CD14-positive monocyte (primary cell): Measurements from ENCODE around the gene PRKAR1B. TPM values are rescaled to one million over a fixed set of nuclear protein-coding genes. Genes with fewer than 3 reads are reported as not detected.
A peak's percentile ranks its signal among the peaks of the same experiment; 100 is the strongest.

Experiments used
- DNase-seq, 3 donors: peaks; one replicate each; pipeline ENCODE4 v3.0.0-alpha.2; 2011 to 2022
- H2AFZ ChIP-seq: 2 replicates; pipeline ENCODE4 v1.6.0; 2012; ENCODE audit warnings: mild to moderate bottlenecking, low read depth, low read length, inconsistent platforms; ENCODE audit not compliant: insufficient read depth, poor library complexity, severe bottlenecking
- H3K27ac ChIP-seq, 2 donors: 1 replicate in 1 of 2; 2 replicates in 1 of 2; pipeline ENCODE4 v1.5.1; 2012 to 2013; ENCODE audit warnings: low read length in 2 of 2, control low read depth in 1 of 2, inconsistent platforms in 1 of 2, low read depth in 1 of 2, mild to moderate bottlenecking in 1 of 2
- H3K27me3 ChIP-seq, 2 donors: one replicate each; pipeline versions ENCODE4 v1.6.0 to v1.6.1; 2011 to 2013; ENCODE audit warnings: low read length in 2 of 2; ENCODE audit not compliant: control insufficient read depth in 2 of 2, insufficient read depth in 2 of 2
- H3K36me3 ChIP-seq, 2 donors: replicated peaks in 1 of 2; 1 replicate in 1 of 2; 2 replicates in 1 of 2; pipeline versions ENCODE4 v1.5.1 to v1.6.1; 2012 to 2013; ENCODE audit warnings: low read length in 2 of 2, control low read depth in 1 of 2, inconsistent platforms in 1 of 2, mild to moderate bottlenecking in 1 of 2; ENCODE audit not compliant: insufficient read depth in 2 of 2, control insufficient read depth in 1 of 2
- H3K4me1 ChIP-seq, 2 donors: 1 replicate in 1 of 2; 2 replicates in 1 of 2; pipeline versions ENCODE4 v1.5.1 to v1.6.1; 2012 to 2013; ENCODE audit warnings: low read length in 2 of 2, control low read depth in 1 of 2, inconsistent platforms in 1 of 2, mild to moderate bottlenecking in 1 of 2, moderate library complexity in 1 of 2; ENCODE audit not compliant: insufficient read depth in 2 of 2, control insufficient read depth in 1 of 2
- H3K4me2 ChIP-seq: replicated peaks from 2 replicates; pipeline ENCODE3; 2012; ENCODE audit warnings: low read length, moderate library complexity, mild to moderate bottlenecking; ENCODE audit not compliant: poor library complexity, severe bottlenecking; ENCODE audit errors: extremely low read depth
- H3K4me3 ChIP-seq, 3 experiments: fragments of 200-600 bp in 1 of 3; sonication (generic) in 1 of 3; replicated peaks in 1 of 3; 1 replicate in 2 of 3; 2 replicates in 1 of 3; pipeline ENCODE4 v1.5.1; 2011 to 2013; ENCODE audit warnings: low read length in 3 of 3, mild to moderate bottlenecking in 3 of 3, control low read depth in 2 of 3, low read depth in 2 of 3, inconsistent platforms in 1 of 3, moderate library complexity in 1 of 3
- H3K79me2 ChIP-seq: 2 replicates; pipeline ENCODE4 v1.6.0; 2012; ENCODE audit warnings: mild to moderate bottlenecking, control low read depth, inconsistent platforms, low read length, moderate library complexity; ENCODE audit not compliant: insufficient read depth
- H3K9ac ChIP-seq: 2 replicates; pipeline ENCODE4 v1.6.0; 2017; ENCODE audit warnings: low read length, mild to moderate bottlenecking; ENCODE audit not compliant: insufficient read depth, poor library complexity, severe bottlenecking
- H3K9me3 ChIP-seq, 2 donors: replicated peaks in 1 of 2; 1 replicate in 1 of 2; 2 replicates in 1 of 2; pipeline versions ENCODE4 v1.5.1 to v1.6.1; 2012 to 2013; ENCODE audit warnings: low read length in 2 of 2, control low read depth in 1 of 2; ENCODE audit not compliant: control insufficient read depth in 1 of 2, insufficient read depth in 1 of 2
- H4K20me1 ChIP-seq: 2 replicates; pipeline ENCODE4 v1.6.0; 2012; ENCODE audit warnings: mild to moderate bottlenecking, low read length, control low read depth, moderate library complexity; ENCODE audit not compliant: insufficient read depth
- H3K27ac Mint-ChIP-seq, 7 donors: one replicate each; pipeline ENCODE4 v1.8.0; 2020; ENCODE audit warnings: mild to moderate bottlenecking in 7 of 7, mixed read lengths in 7 of 7, moderate library complexity in 6 of 7, inconsistent platforms in 2 of 7
- H3K27me3 Mint-ChIP-seq, 3 donors: one replicate each; pipeline ENCODE4 v1.8.0; 2021 to 2022; ENCODE audit warnings: low read depth in 3 of 3, mild to moderate bottlenecking in 3 of 3, mixed read lengths in 3 of 3, moderate library complexity in 3 of 3, inconsistent platforms in 1 of 3
- H3K36me3 Mint-ChIP-seq, 2 donors: one replicate each; pipeline ENCODE4 v1.8.0; 2020; ENCODE audit warnings: mixed read lengths in 2 of 2, inconsistent platforms in 1 of 2, mild to moderate bottlenecking in 1 of 2
- H3K4me1 Mint-ChIP-seq: one replicate; pipeline ENCODE4 v1.8.0; 2020; ENCODE audit warnings: mild to moderate bottlenecking, mixed read lengths
- H3K4me3 Mint-ChIP-seq, 2 donors: one replicate each; pipeline ENCODE4 v1.8.0; 2020; ENCODE audit warnings: mild to moderate bottlenecking in 2 of 2, mixed read lengths in 2 of 2, moderate library complexity in 1 of 2
- H3K9me3 Mint-ChIP-seq, 7 donors: one replicate each; pipeline ENCODE4 v1.8.0; 2020 to 2022; ENCODE audit warnings: mixed read lengths in 7 of 7, mild to moderate bottlenecking in 6 of 7, moderate library complexity in 6 of 7, inconsistent platforms in 2 of 7
- CTCF ChIP-seq: fragments of 200-600 bp; IDR thresholded peaks from one replicate; pipeline ENCODE4 v1.8.0; 2022; ENCODE audit warnings: antibody characterized with exemption, mild to moderate bottlenecking
- WGBS: methylation state at CpG from one replicate; pipeline ENCODE4 v1.1.5; 2013; ENCODE audit warnings: missing lambda C conversion rate; ENCODE audit not compliant: insufficient coverage; 5-methylcytosine and 5-hydroxymethylcytosine counted together
- intact Hi-C, 2 donors: fragments of 100-400 bp; cut with micrococcal nuclease; formaldehyde crosslinking; loops; one replicate each; pipeline versions ENCODE4 v1.15.0 to v1.15.1; 2023
- polyA plus RNA-seq, 3 donors: library from polyadenylated mRNA; depleted of rRNA in 1 of 3; unstranded in 2 of 3; stranded (reverse) in 1 of 3; fragments of 300-500 nt in 2 of 3; fragments of >200 nt in 1 of 3; fragmentation: Illumina TruSeq in 2 of 3; gene quantifications; 1 replicate in 2 of 3; 2 replicates in 1 of 3; pipeline ENCODE4 v1.2.3, GENCODE V29; 2012 to 2021

PRKAR1B gene
- polyA plus RNA-seq, 3 donors = 0.94 to 2.1 (median 1.1) TPM

- Mint-ChIP-seq H3K36me3 (peaks cover 0 to 2% of the 10 kb centered on the region in 2 donors), H3K4me3 (no peak overlapping the region), H3K27ac (no peak overlapping the region), H3K4me1 (no peaks in the 10 kb centered on the region), H3K27me3 (peaks cover 0 to 1% (median 1%) of the 10 kb centered on the region in 3 donors), H3K9me3 (peaks cover 51 to 90% (median 79%) of the 10 kb centered on the region in 7 donors)
- WGBS = 96% methylated on average over 8 of the region's 9 CpGs
- Histone ChIP-seq H4K20me1 (no peaks in the 10 kb centered on the region), H2AFZ (no peak overlapping the region), H3K9me3 (peaks cover 61 to 77% of the 10 kb centered on the region in 2 donors), H3K4me2 (no peak overlapping the region), H3K79me2 (no peaks in the 10 kb centered on the region), H3K27me3 (no peaks in the 10 kb centered on the region), H3K9ac (no peak overlapping the region), H3K4me1 (no peaks in the 10 kb centered on the region), H3K27ac (no peak overlapping the region), H3K4me3 (no peak overlapping the region), H3K36me3 (no peaks in the 10 kb centered on the region)
- intact Hi-C loops = no loop called here
- DNase-seq = no peak
- no peak for TF ChIP-seq CTCF
Measured at GRCh38 chr7:684416-684815, 42.7 kb downstream of the PRKAR1B start.

GRCh38 chr7:683526-684205 is 43.4 kb downstream of the PRKAR1B start:
- Mint-ChIP-seq H3K9me3 (peaks cover 51 to 83% (median 71%) of the 10 kb centered on the region in 7 donors), H3K4me3 (no peak overlapping the region), H3K27me3 (peaks cover 0 to 1% (median 1%) of the 10 kb centered on the region in 3 donors), H3K4me1 (no peaks in the 10 kb centered on the region), H3K27ac (peak overlapping the region in 1 of 7 donors; percentile 70), H3K36me3 (peaks cover 0 to 2% of the 10 kb centered on the region in 2 donors)
- Histone ChIP-seq H3K79me2 (no peaks in the 10 kb centered on the region), H3K4me2 (no peak overlapping the region), H3K9ac (no peak overlapping the region), H3K4me1 (no peaks in the 10 kb centered on the region), H3K4me3 (no peak overlapping the region), H3K9me3 (peaks cover 59 to 69% of the 10 kb centered on the region in 2 donors), H3K36me3 (no peaks in the 10 kb centered on the region), H2AFZ (no peak overlapping the region), H4K20me1 (no peaks in the 10 kb centered on the region), H3K27ac (no peak overlapping the region), H3K27me3 (no peaks in the 10 kb centered on the region)
- TF ChIP-seq CTCF = no peak
- intact Hi-C loops = no loop called here
- no peak for DNase-seq
- 97% methylated on average over 19 of the region's 19 CpGs for WGBS
